Liver (tissue), 2 donors: ENCODE results near the gene GOPC.

ENCODE experiments used
- CTCF ChIP-seq: fragments of 150-350 bp; IDR thresholded peaks from 2 replicates; pipeline ENCODE4 v1.5.1; 2017; ENCODE audit warnings: improper control_type of control experiment, low read depth, low read length; ENCODE audit not compliant: missing input control
- REST ChIP-seq: IDR thresholded peaks from 2 replicates; pipeline ENCODE4 v1.6.1; 2016; ENCODE audit warnings: antibody characterized with exemption, mild to moderate bottlenecking
- donor health status: healthy.

- TF ChIP-seq CTCF, result no peak
- no peak for TF ChIP-seq REST
Observed at GRCh38 chr6:117538615-117539014, 63.7 kb downstream of the GOPC start.
